HepG2 (cell line): ENCODE data around the gene FCGR3B. TPM values are rescaled to one million over a fixed set of nuclear protein-coding genes. Genes with fewer than 3 reads are reported as not detected.

Source experiments
- ATAC-seq: fragments of 200-7000 bp; cut with Tn5 transposase; 3 replicates; pipeline ENCODE4 v1.9.1; 2020; ENCODE audit warnings: mild to moderate bottlenecking, moderate library complexity
- BruUV-seq: library from RNA; stranded (reverse); fragments of 400-500 nt; replicated peaks from 2 replicates; lab custom pipeline; 2021; lab: Mats Ljungman, UMichigan
- CTCF ChIA-PET: fragments of 300-600 bp; formaldehyde crosslinking; extraction: SDS; loops from one replicate; lab custom pipeline; 2021; ENCODE audit warnings: low total read pairs, inconsistent platforms, low intra/inter-chr PET ratio; lab: Yijun Ruan, JAX
- POLR2A ChIA-PET: fragments of 350-600 bp; sonication (Branson Sonifier 250); formaldehyde crosslinking; loops from one replicate; lab custom pipeline; 2020; ENCODE audit warnings: antibody characterized with exemption, inconsistent platforms; lab: Yijun Ruan, JAX
- DNase-seq: peaks from one replicate; pipeline ENCODE4 v3.0.0-alpha.2; 2015; ENCODE audit warnings: low spot score
- FAIRE-seq: peaks from 3 replicates; lab custom pipeline; 2011; peaks lifted over from hg19 to GRCh38; lab: Jason Lieb, UNC
- H2AFZ ChIP-seq: one replicate; pipeline ENCODE4 v1.6.1; 2011; ENCODE audit warnings: low read length, inconsistent platforms
- H3K27ac ChIP-seq: fragments of 300-600 bp; 3 replicates; pipeline ENCODE4 v1.8.0; 2011; ENCODE audit warnings: mixed run types, mild to moderate bottlenecking, mixed read lengths, low read length, inconsistent platforms; ENCODE audit not compliant: insufficient read depth; ENCODE audit errors: extremely low read length
- H3K27me3 ChIP-seq, 2 experiments: fragments of 200-600 bp in 1 of 2; 2 replicates in 1 of 2; 3 replicates in 1 of 2; pipeline versions ENCODE4 v1.6.0 to v1.8.0; 2011; ENCODE audit warnings: low read length in 2 of 2, mild to moderate bottlenecking in 2 of 2, moderate library complexity in 2 of 2, inconsistent platforms in 1 of 2; ENCODE audit not compliant: insufficient read depth in 2 of 2, control insufficient read depth in 1 of 2
- H3K36me3 ChIP-seq, 2 experiments: fragments of 200-600 bp in 1 of 2; replicated peaks in 1 of 2; 2 replicates in 1 of 2; 3 replicates in 1 of 2; pipeline versions ENCODE4 v1.5.1 to v1.8.0; 2011; ENCODE audit warnings: low read length in 2 of 2, inconsistent platforms in 1 of 2; ENCODE audit not compliant: insufficient read depth in 2 of 2, control insufficient read depth in 1 of 2
- H3K4me1 ChIP-seq: 2 replicates; pipeline ENCODE4 v1.5.1; 2012; ENCODE audit warnings: low read length, inconsistent platforms; ENCODE audit not compliant: insufficient read depth
- H3K4me2 ChIP-seq: 2 replicates; pipeline ENCODE4 v1.6.0; 2011; ENCODE audit warnings: low read depth, low read length, inconsistent platforms
- H3K4me3 ChIP-seq, 3 experiments: fragments of 200-600 bp in 1 of 3; sonication (generic), shearing (Covaris generic) in 1 of 3; replicated peaks in 1 of 3; 2 replicates each; pipeline ENCODE4 v1.5.1; 2011 to 2016; ENCODE audit warnings: low read length in 3 of 3, inconsistent platforms in 2 of 3, low read depth in 2 of 3, mild to moderate bottlenecking in 2 of 3, control low read depth in 1 of 3, mixed read lengths in 1 of 3; ENCODE audit not compliant: insufficient read depth in 1 of 3
- H3K79me2 ChIP-seq: one replicate; pipeline ENCODE4 v1.6.1; 2011; ENCODE audit warnings: low read length, inconsistent platforms; ENCODE audit not compliant: insufficient read depth
- H3K9ac ChIP-seq: 2 replicates; pipeline ENCODE4 v1.6.0; 2011; ENCODE audit warnings: mild to moderate bottlenecking, low read depth, low read length, inconsistent platforms; ENCODE audit not compliant: insufficient read depth
- H3K9me3 ChIP-seq: 2 replicates; pipeline ENCODE4 v1.5.1; 2012; ENCODE audit warnings: mild to moderate bottlenecking, low read length
- H4K20me1 ChIP-seq: 2 replicates; pipeline ENCODE4 v1.6.0; 2011; ENCODE audit warnings: inconsistent platforms, mild to moderate bottlenecking, low read length, moderate library complexity; ENCODE audit not compliant: insufficient read depth
- AHR ChIP-seq: IDR thresholded peaks from 2 replicates; pipeline ENCODE4 v1.6.1; 2018; ENCODE audit warnings: missing genetic modification reagents, missing compliant biosample characterization
- ELF4 ChIP-seq: sonication (generic); formaldehyde crosslinking; IDR thresholded peaks from 2 replicates; pipeline ENCODE4 v1.5.0; 2020; ENCODE audit warnings: missing genetic modification reagents, mild to moderate bottlenecking, moderate library complexity, borderline replicate concordance
- MAF1 ChIP-seq: sonication (generic); formaldehyde crosslinking; IDR thresholded peaks from 2 replicates; pipeline ENCODE4 v1.5.0; 2020; ENCODE audit warnings: missing genetic modification reagents, borderline replicate concordance
- MEIS2 ChIP-seq: sonication (generic); formaldehyde crosslinking; IDR thresholded peaks from 2 replicates; pipeline ENCODE4 v1.9.0; 2021; ENCODE audit warnings: mild to moderate bottlenecking, missing genetic modification reagents
- RAD51 ChIP-seq: fragments of 450-650 bp; IDR thresholded peaks from 2 replicates; pipeline ENCODE4 v1.6.1; 2016; ENCODE audit warnings: borderline replicate concordance
- RBFOX2 ChIP-seq: fragments of 200-400 bp; formaldehyde crosslinking; IDR thresholded peaks from 2 replicates; pipeline ENCODE4 v1.6.1; 2017; ENCODE audit warnings: low read depth, mild to moderate bottlenecking, low read length
- SMARCC2 ChIP-seq: fragments of 450-650 bp; IDR thresholded peaks from 2 replicates; pipeline ENCODE4 v1.6.1; 2017; ENCODE audit warnings: antibody characterized with exemption, mild to moderate bottlenecking
- ZNF232 ChIP-seq: sonication (generic); formaldehyde crosslinking; IDR thresholded peaks from 2 replicates; pipeline ENCODE4 v1.4.0; 2020; ENCODE audit warnings: missing genetic modification reagents, borderline replicate concordance
- ZNF260 ChIP-seq: sonication (generic); formaldehyde crosslinking; IDR thresholded peaks from 2 replicates; pipeline ENCODE4 v1.4.0; 2020; ENCODE audit warnings: missing genetic modification reagents, low read depth, mild to moderate bottlenecking, borderline replicate concordance
- ZNF264 ChIP-seq: sonication (generic); formaldehyde crosslinking; IDR thresholded peaks from 2 replicates; pipeline ENCODE4 v1.4.0; 2020; ENCODE audit warnings: missing genetic modification reagents
- ZNF383 ChIP-seq: sonication (generic); formaldehyde crosslinking; IDR thresholded peaks from 2 replicates; pipeline ENCODE4 v1.4.0; 2020; ENCODE audit warnings: missing genetic modification reagents, mild to moderate bottlenecking, borderline replicate concordance
- WGBS: methylation state at CpG from one replicate; pipeline ENCODE4 v1.1.6; 2017; ENCODE audit warnings: low lambda C conversion rate; 5-methylcytosine and 5-hydroxymethylcytosine counted together
- in situ Hi-C: cut with HindIII; loops from 2 replicates; pipeline ENCODE4 v1.10.0; 2017; ENCODE audit warnings: low pct_unique_long_range_greater_than_20kb; ENCODE audit not compliant: extremely low pct_ligation_motif_present
- intact Hi-C: fragments of 100-400 bp; cut with micrococcal nuclease; formaldehyde crosslinking; loops from one replicate; pipeline ENCODE4 v1.10.0; 2022; ENCODE audit not compliant: unreplicated experiment
- polyA plus RNA-seq, 8 experiments: library from polyadenylated mRNA; depleted of rRNA in 3 of 8; stranded (reverse) in 7 of 8; unstranded in 1 of 8; fragments of >200 nt; fragmentation: Illumina TruSeq in 4 of 8; extraction: Trizol in 4 of 8; gene quantifications; 2 replicates each; pipeline versions ENCODE4 v1.2.1 to v1.2.3, GENCODE V29; 2011 to 2016; ENCODE audit warnings: low read depth in 4 of 8, missing spikeins in 1 of 8, mixed read lengths in 1 of 8; ENCODE audit not compliant: insufficient read depth in 1 of 8
- total RNA-seq, 5 experiments: library from RNA; depleted of rRNA; stranded (reverse); fragments of >200 nt; fragmentation: Illumina TruSeq; extraction: Trizol; gene quantifications; 2 replicates each; pipeline ENCODE4 v1.2.3, GENCODE V29; 2016; ENCODE audit warnings: low read depth in 1 of 5
- TF ChIP-seq, protein P1 (sequence below): IDR thresholded peaks from 2 replicates; pipeline ENCODE4 v1.6.1; 2012; ENCODE audit warnings: low read length, improper control_type of control experiment
- TF ChIP-seq, protein P2 (sequence below): IDR thresholded peaks from 2 replicates; pipeline ENCODE4 v1.6.1; 2012; ENCODE audit warnings: low read depth, low read length, improper control_type of control experiment
- TF ChIP-seq, protein P3 (sequence below): sonication (generic); formaldehyde crosslinking; IDR thresholded peaks from 2 replicates; pipeline ENCODE4 v1.5.1; 2020; ENCODE audit warnings: mild to moderate bottlenecking, missing genetic modification reagents, moderate library complexity

FCGR3B gene
- total and polyA plus RNA-seq, 2 of the 13 experiments (the other 11 are each of a cell fraction or from before 2014, with no cell fraction given) = not detected

DNA sequence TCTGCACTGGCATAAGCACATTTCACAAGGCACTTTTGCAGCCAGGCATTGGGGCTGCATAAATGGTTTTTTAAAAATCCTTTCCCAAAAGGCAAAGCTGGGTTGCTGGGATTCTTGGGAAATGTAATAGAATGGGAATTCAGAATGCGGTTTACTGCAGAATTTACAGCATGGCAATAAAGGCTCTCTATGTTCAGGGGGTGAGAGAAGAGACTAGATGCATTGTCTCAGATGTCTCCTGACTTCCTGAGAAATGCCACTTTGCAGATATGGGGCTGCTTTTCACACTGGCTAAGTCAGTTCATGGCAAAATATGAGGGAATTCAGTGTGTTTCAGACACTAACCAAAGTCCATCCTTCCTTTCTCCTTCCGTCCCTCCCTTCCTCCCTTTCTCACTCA is 45.5 kb upstream of the FCGR3B start:
- in situ Hi-C loops = no loop called here

More for the DNA sequence above, 45.5 kb upstream of the FCGR3B start:
- BruUV-seq = no TSS peak
- WGBS = 41% methylated on average over 2 of the region's 2 CpGs
- Histone ChIP-seq H3K79me2 (no peaks in the 10 kb centered on the region), H3K4me3 (no peak overlapping the region), H3K9ac (no peak overlapping the region), H2AFZ (no peak overlapping the region), H3K27ac (no peak overlapping the region), H3K9me3 (no peaks in the 10 kb centered on the region), H4K20me1 (no peaks in the 10 kb centered on the region), H3K36me3 (no peaks in the 10 kb centered on the region), H3K4me2 (no peak overlapping the region), H3K27me3 (peaks cover 0 to 11% of the 10 kb centered on the region in 2 experiments; a peak in 2 of 5 replicates), H3K4me1 (peaks cover 13% of the 10 kb centered on the region)
- intact Hi-C loops = no loop called here
- TF ChIP-seq RAD51 (no peak), ZNF260 (CRISPR knock-in tag) (no peak), ELF4 (no peak), RBFOX2 (no peak), MEIS2 (CRISPR knock-in tag) (no peak), MAF1 (CRISPR knock-in tag) (no peak), ZNF264 (CRISPR knock-in tag) (no peak), ZNF232 (CRISPR knock-in tag) (no peak), SMARCC2 (no peak), AHR (CRISPR knock-in tag) (no peak), ZNF383 (no peak)
- TF ChIP-seq, protein P1, sequence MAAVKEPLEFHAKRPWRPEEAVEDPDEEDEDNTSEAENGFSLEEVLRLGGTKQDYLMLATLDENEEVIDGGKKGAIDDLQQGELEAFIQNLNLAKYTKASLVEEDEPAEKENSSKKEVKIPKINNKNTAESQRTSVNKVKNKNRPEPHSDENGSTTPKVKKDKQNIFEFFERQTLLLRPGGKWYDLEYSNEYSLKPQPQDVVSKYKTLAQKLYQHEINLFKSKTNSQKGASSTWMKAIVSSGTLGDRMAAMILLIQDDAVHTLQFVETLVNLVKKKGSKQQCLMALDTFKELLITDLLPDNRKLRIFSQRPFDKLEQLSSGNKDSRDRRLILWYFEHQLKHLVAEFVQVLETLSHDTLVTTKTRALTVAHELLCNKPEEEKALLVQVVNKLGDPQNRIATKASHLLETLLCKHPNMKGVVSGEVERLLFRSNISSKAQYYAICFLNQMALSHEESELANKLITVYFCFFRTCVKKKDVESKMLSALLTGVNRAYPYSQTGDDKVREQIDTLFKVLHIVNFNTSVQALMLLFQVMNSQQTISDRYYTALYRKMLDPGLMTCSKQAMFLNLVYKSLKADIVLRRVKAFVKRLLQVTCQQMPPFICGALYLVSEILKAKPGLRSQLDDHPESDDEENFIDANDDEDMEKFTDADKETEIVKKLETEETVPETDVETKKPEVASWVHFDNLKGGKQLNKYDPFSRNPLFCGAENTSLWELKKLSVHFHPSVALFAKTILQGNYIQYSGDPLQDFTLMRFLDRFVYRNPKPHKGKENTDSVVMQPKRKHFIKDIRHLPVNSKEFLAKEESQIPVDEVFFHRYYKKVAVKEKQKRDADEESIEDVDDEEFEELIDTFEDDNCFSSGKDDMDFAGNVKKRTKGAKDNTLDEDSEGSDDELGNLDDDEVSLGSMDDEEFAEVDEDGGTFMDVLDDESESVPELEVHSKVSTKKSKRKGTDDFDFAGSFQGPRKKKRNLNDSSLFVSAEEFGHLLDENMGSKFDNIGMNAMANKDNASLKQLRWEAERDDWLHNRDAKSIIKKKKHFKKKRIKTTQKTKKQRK = no peak
- TF ChIP-seq, protein P2, sequence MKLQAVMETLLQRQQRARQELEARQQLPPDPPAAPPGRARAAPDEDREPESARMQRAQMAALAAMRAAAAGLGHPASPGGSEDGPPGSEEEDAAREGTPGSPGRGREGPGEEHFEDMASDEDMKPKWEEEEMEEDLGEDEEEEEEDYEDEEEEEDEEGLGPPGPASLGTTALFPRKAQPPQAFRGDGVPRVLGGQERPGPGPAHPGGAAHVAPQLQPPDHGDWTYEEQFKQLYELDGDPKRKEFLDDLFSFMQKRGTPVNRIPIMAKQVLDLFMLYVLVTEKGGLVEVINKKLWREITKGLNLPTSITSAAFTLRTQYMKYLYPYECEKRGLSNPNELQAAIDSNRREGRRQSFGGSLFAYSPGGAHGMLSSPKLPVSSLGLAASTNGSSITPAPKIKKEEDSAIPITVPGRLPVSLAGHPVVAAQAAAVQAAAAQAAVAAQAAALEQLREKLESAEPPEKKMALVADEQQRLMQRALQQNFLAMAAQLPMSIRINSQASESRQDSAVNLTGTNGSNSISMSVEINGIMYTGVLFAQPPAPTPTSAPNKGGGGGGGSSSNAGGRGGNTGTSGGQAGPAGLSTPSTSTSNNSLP = no peak
- TF ChIP-seq, protein P3, sequence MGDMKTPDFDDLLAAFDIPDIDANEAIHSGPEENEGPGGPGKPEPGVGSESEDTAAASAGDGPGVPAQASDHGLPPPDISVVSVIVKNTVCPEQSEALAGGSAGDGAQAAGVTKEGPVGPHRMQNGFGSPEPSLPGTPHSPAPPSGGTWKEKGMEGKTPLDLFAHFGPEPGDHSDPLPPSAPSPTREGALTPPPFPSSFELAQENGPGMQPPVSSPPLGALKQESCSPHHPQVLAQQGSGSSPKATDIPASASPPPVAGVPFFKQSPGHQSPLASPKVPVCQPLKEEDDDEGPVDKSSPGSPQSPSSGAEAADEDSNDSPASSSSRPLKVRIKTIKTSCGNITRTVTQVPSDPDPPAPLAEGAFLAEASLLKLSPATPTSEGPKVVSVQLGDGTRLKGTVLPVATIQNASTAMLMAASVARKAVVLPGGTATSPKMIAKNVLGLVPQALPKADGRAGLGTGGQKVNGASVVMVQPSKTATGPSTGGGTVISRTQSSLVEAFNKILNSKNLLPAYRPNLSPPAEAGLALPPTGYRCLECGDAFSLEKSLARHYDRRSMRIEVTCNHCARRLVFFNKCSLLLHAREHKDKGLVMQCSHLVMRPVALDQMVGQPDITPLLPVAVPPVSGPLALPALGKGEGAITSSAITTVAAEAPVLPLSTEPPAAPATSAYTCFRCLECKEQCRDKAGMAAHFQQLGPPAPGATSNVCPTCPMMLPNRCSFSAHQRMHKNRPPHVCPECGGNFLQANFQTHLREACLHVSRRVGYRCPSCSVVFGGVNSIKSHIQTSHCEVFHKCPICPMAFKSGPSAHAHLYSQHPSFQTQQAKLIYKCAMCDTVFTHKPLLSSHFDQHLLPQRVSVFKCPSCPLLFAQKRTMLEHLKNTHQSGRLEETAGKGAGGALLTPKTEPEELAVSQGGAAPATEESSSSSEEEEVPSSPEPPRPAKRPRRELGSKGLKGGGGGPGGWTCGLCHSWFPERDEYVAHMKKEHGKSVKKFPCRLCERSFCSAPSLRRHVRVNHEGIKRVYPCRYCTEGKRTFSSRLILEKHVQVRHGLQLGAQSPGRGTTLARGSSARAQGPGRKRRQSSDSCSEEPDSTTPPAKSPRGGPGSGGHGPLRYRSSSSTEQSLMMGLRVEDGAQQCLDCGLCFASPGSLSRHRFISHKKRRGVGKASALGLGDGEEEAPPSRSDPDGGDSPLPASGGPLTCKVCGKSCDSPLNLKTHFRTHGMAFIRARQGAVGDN (CRISPR knock-in tag) = no peak
- DNase-seq (no peak), FAIRE-seq (no peak), ATAC-seq (no peak)
- ChIA-PET CTCF (no interaction called here), POLR2A (interaction anchor here (1.0 kb wide), 1 partner anchor 50 kb away, joined by 3 read pairs; no protein-coding TSS in a partner anchor)
